HTERT RPE-1 (cell line): ENCODE results near the gene PARP1.

Source experiments
- in situ Hi-C: fragments of 300-500 bp; cut with MboI; formaldehyde crosslinking; loops from 4 replicates; pipeline ENCODE4 v1.14.3; 2020; ENCODE audit warnings: low sequenced_read_pairs

Gene PARP1

DNA sequence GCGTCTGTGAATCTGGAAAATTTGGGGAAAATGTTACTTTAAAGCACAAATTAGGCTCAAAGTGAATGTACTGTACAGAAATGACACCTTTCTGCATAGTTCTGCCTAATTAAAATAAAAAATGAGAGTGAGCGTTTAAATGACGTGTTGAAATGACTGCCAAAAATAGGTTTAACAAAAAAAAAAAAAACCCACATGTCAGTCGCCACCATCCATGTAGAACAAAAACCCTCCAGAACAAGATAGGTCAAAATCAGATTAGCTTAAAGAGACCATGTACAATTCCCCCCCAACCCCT is 745 bp downstream of the PARP1 start:
- in situ Hi-C loops: no loop called here

DNA sequence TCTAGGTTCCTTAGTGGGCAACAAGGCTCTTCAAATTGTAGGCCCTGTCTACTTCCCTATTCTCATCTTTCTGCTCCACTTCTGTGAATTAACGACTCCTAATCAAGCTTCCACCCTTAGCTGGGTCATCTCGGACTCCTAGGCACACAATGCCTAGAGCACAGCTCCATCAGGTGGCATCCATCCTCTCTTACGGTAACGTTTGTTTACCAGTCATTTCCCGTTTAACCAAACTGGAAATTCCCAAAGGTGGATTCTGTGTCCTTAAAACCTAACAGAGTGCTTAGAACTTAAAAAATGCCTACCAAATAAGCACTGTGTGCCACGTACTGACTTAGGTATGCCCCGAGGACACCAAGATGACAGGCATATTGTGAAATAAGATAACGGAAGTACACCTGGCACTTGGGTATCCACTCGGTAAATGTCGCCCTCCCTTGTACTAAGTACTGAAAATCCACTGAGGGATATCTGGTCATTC is 1.5 kb downstream of the PARP1 start:
- in situ Hi-C loops: no loop called here

DNA sequence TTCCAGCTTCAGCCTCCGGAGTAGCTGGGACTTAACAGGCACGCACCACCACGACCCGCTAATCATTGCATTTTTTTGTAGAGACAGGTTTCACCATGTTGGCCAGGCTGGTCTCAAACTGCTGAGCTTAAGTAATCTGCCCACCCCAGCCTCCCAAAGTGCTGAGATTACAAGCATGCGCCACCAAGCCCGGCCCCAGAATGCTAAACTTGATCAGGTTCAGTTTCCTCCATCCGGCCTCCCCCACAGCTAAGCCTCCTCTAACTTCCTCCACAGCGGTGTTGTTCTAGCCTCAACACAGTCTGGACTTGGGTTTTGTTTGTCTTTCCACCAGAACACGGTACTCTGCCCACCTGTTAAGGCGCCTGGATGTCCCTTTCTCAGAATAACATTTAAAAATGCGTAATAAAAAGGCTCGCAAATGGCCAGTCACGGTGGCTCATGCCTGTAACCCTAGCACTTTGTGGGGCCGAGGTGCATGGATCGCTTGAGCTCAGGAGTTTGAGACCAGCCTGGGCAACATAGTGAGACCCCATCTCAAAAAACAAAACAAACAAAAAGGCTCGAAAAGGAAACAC is 2.4 kb downstream of the PARP1 start:
- in situ Hi-C loops: no loop called here

DNA sequence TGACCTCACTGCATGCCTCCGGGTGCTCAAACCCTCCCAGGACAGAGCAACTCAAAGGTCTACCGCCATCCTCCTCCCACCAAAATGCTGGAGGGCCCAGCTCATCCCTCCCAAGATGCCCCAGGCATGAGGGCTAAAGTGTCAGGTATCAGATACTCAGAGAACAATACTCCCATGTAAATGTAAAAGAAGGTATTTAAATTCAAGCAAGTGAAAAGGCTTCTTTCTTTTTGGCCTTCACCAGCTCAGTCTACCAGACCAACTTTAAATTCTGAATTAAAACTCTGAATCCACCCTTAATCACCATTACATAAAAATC is 3.0 kb downstream of the PARP1 start:
- in situ Hi-C loops: no loop called here

DNA sequence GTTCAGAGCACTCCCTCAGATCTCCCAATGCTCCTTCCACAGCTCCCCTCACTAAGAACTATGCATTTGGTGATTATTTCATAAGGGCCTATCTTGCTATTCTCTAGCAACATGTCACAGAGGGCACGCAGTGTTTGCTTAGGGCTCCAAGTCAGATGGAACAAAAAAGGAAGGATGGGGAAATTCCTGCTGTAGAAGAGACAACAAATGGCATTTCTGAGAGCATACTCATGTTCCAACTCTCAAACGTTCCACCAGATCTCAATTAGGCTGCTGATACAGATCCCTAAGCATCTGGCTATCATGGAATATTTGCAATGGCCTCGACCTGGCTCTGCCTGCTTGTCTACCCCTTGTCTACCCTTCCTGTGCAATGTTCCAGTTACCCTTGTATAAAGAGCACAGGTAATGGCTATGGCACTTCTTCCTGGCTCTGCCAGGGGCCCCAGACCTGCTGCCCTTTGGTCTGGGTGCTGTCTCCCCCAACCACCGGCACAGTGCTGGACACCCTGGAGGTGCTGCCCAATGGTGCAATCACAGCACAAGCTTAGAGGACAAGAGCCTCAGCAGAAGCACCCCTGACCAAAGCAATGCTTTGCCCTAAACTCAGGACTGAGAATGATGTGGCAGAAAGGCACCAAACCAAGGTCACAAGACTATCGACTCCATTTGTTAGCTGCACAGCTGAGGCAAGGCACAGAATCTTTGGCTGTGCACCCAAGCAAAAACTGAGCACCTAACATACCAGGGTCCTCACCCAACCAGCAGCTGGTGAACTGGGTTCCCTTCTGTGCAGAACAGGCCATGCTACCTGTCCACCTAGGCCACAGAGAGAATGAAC is 3.6 kb downstream of the PARP1 start:
- in situ Hi-C loops: no loop called here

GRCh38 chr1:226403201-226404034 is 4.5 kb downstream of the PARP1 start:
- in situ Hi-C loops: no loop called here

GRCh38 chr1:226402739-226403165 is 5.1 kb downstream of the PARP1 start:
- in situ Hi-C loops: no loop called here

- in situ Hi-C loops: no loop called here
Observed at GRCh38 chr1:226401355-226402303, 6.3 kb downstream of the PARP1 start.

DNA sequence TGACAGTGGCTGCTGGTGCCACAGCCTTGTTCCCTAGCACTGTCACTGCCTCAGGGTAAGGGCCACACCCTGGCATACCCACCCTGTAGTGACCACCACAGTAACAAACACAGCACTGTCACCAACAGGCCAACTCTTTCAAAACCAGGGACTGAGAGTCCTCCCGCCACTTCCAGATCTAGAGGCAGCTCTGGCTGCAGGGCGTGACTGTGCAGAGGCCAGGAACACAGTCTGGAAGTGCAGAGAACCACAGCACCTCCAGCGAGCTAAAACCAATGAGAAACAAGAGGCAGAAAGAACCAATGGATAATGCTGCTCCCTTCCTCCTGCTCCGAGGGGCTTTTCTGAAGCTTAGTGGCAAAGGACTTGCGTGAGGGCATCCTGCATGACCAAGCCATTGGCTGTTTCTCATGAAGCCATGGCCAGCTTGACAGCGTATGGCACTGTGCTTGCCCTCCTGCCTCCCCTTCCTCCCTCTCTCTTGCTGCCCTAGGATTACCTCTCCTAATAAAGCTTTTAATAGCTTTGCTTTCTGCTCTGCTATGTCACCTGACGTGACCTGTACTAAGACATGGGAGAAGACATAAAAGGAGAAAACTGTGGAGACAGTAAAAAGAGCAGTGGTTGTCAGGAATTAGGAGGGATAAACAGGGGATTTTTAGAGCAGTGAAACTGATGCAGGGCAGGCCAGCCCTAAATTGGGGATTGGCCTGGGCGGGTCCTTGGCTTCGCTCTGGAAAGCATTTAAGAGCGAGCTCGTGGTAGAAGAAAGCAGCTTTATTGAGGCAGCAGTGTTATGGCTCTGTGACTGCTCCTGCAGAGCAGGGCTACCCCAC is 7.2 kb downstream of the PARP1 start:
- in situ Hi-C loops: no loop called here

DNA sequence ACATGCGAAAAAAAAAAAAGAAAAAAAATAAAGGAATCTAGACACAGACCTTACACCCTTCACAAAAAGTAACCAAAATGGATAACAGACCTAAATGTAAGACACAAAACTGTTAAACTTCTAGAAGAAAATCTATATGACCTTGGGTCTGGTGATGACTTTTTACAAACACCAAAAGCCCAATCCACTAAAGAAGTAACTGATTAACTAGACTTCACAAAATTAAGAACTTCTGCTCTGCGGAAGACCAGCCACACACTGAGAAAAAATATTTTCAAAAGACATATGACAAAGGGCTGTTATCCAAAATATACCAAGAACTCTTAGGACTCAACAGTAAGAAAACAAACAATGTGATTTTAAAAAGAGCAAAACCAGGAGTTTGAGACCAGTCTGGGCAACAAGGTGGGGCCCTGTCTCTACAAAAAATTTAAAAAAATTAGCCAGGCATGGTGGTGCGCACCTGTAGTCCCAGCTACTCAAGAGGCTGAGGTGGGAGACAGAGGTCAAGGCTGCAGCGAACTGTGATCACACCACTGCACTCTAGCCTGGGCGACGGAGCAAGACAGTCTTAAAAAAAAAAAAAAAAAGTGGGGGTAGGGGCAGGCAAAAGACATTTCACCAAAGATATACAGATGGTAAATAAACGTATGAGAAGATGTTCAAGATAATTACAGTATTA is 9.8 kb downstream of the PARP1 start:
- in situ Hi-C loops: no loop called here

GRCh38 chr1:226397011-226397926 is 10.6 kb downstream of the PARP1 start:
- in situ Hi-C loops: no loop called here

DNA sequence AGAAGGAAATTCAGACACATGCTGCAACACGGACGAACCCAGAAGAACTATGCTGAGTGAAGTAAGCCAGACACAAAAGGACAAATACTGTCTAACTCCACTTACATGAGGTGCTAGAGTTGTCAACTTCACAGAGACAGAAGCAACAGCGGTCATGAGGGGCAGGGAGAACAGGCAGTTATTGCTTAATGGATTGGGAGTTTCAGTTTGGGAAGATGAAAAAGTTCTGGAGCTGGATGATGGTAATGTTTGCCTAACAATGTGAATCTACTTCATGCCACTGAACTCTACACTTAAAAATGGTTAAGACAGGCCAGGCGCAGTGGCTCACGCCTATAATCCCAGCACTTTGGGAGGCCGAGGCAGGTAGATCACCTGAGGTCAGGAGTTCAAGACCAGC is 12.1 kb downstream of the PARP1 start:
- in situ Hi-C loops: no loop called here

DNA sequence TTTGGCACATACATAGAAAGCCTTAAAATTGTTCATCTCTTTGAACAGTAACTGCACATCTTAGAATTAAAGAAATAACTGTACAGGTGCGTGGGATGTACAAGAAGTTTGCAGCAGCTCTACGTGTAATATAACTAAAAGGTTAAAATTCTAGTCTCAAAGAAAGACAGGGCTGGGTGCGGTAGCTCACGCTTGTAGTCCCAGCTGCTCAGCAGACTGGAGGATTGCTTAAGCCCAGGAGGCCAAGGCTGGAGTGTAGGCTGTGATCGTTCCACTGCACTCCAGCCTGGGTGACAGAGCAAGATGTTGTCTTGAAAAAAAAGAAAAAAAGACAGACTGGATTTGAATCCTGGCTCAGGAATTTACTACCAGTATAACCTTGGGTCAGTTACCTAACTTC is 13.4 kb downstream of the PARP1 start:
- in situ Hi-C loops: no loop called here

GRCh38 chr1:226390681-226391080 is 17.2 kb downstream of the PARP1 start:
- in situ Hi-C loops: no loop called here

DNA sequence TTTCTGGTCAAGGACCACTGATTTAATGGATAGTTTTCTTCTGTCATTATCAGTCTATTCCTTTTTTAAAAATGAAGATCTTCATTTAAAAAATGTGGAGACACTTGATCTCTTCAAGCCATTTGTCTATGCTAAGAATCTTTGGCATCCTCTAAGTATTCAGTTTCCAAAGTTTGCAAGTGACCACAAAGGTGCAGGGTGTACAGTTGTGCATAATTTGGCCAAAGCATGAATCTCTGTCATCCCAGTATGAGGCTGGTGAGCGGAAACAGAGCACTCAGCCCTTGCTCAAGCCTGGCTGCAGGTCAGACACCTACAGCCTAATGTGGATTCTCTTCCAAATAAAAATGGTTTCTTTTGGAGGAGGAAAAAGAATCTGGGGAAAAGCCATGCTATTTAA is 19.8 kb downstream of the PARP1 start:
- in situ Hi-C loops: no loop called here

- in situ Hi-C loops: no loop called here
Observed at GRCh38 chr1:226384717-226385116, 23.2 kb downstream of the PARP1 start.

DNA sequence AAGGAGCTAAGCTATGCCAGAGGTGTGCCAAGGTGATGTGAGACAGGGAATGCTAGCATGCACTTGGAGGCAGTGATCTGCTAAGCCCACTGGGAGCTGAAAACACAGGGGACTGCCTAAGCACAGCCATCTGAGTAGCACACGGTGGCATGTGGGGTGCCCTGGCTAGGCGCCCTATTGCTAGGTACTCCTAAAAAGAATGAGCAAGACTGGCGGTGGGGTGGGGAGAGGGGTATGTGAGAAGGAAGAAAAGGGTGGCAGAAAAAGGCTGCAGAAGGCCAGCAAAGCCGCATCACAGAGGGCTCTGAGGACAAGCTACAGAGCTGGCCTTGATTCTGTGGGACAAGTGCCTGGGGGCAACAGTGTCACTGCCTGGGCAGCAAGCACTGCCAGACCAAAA is 23.9 kb downstream of the PARP1 start:
- in situ Hi-C loops: no loop called here

- in situ Hi-C loops: no loop called here
Observed at GRCh38 chr1:226382030-226382429, 25.9 kb downstream of the PARP1 start.
